ENCODE data around the gene SURF4. TPM values are rescaled to one million over a fixed set of nuclear protein-coding genes. Genes with fewer than 3 reads are reported as not detected.

Gene SURF4
- total RNA-seq, 1 experiment from 2014 or later: 134 TPM

Other genes starting within 250 kb of the SURF4 start
- 0.34 TPM for gene GBGT1, start 212.1 kb downstream of the SURF4 start, total RNA-seq (2021; ENCODE audit: unreplicated experiment)
- not detected for gene OBP2B, start 166.8 kb downstream of the SURF4 start, total RNA-seq (2021; ENCODE audit: unreplicated experiment)
- gene ABO, start 100.9 kb downstream of the SURF4 start, total RNA-seq (2021; ENCODE audit: unreplicated experiment): 1.2 TPM
- 30.1 TPM for gene SURF6, start 39.9 kb downstream of the SURF4 start, total RNA-seq (2021; ENCODE audit: unreplicated experiment)
- gene MED22, start 27.9 kb downstream of the SURF4 start, total RNA-seq (2021; ENCODE audit: unreplicated experiment): 18.6 TPM
- 2,837 TPM for gene RPL7A, start 27.8 kb downstream of the SURF4 start, total RNA-seq (2021; ENCODE audit: unreplicated experiment)
- 71.7 TPM for gene SURF1, start 19.6 kb downstream of the SURF4 start, total RNA-seq (2021; ENCODE audit: unreplicated experiment)
- 27.8 TPM for gene SURF2, start 19.5 kb downstream of the SURF4 start, total RNA-seq (2021; ENCODE audit: unreplicated experiment)
- gene STKLD1, start 306 bp upstream of the SURF4 start, total RNA-seq (2021; ENCODE audit: unreplicated experiment): 0.37 TPM
- gene REXO4, start 42.0 kb upstream of the SURF4 start, total RNA-seq (2021; ENCODE audit: unreplicated experiment): 24.6 TPM
- gene ADAMTS13, start 46.3 kb upstream of the SURF4 start, total RNA-seq (2021; ENCODE audit: unreplicated experiment): 9.2 TPM
- gene CACFD1, start 83.9 kb upstream of the SURF4 start, total RNA-seq (2021; ENCODE audit: unreplicated experiment): 6.9 TPM
- 10.7 TPM for gene SLC2A6, start 103.0 kb upstream of the SURF4 start, total RNA-seq (2021; ENCODE audit: unreplicated experiment)
- not detected for gene MYMK, start 148.9 kb upstream of the SURF4 start, total RNA-seq (2021; ENCODE audit: unreplicated experiment)
- not detected for gene ADAMTSL2, start 158.6 kb upstream of the SURF4 start, total RNA-seq (2021; ENCODE audit: unreplicated experiment)
- not detected for gene FAM163B, start 233.3 kb upstream of the SURF4 start, total RNA-seq (2021; ENCODE audit: unreplicated experiment)

Measured in HCT116 (cell line).